ENCODE measurements around the gene IGF1R. TPM values are rescaled to one million over a fixed set of nuclear protein-coding genes. Genes with fewer than 3 reads are reported as not detected.

IGF1R gene
- total and polyA plus RNA-seq, 2 of the 13 experiments (the other 11 are each of a cell fraction or from before 2014, with no cell fraction given), result 15.9 to 18.4 TPM

DNA sequence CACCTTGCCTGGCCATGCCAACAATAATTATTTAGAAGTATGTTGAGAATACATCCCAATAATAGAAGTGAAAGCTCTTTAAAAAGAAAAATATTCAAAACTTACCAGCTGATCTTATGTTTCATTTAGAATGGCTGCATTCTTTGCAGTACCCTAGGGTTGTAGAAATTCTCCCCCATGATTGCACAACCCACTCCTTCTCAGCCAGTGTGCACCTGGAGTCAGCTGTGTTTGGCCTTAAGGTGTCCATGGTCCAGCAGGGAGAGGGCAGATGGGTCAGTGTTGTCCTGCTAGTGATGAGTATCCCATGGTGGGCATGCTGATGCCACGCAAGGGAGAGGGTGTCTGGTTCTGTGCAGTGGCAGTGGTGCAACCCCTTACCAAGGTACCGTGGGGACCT, 117.3 kb downstream of the IGF1R start:
- no peak overlapping the region for H3K27ac ChIP-seq (ENCODE audit: extremely low read length, insufficient read depth, low read length)
- intact Hi-C loops (cut with micrococcal nuclease; ENCODE audit: unreplicated experiment), result no loop called here
- peaks cover 30% of the 10 kb centered on the region for H3K4me1 ChIP-seq (ENCODE audit: insufficient read depth, low read length)
- no peak overlapping the region for H3K4me2 ChIP-seq (ENCODE audit: low read depth, low read length)
- H3K79me2 ChIP-seq (ENCODE audit: insufficient read depth, low read length), result peaks cover 82% of the 10 kb centered on the region
- H3K9ac ChIP-seq (ENCODE audit: insufficient read depth, low read depth, low read length), result no peak overlapping the region
- no peaks in the 10 kb centered on the region for H3K36me3 ChIP-seq (replicated peaks in 1 of 2; ENCODE audit: control insufficient read depth in 1 of 2, insufficient read depth in 2 of 2, low read length in 2 of 2)
- H3K9me3 ChIP-seq (ENCODE audit: low read length), result no peaks in the 10 kb centered on the region
- TF ChIP-seq CEBPG (CRISPR knock-in tag; IDR thresholded peaks at IDR 0.05) (peak; percentile 65), ELF3 (CRISPR knock-in tag; IDR thresholded peaks at IDR 0.05) (no peak), CEBPB (IDR thresholded peaks at IDR 0.05; ENCODE audit: borderline replicate concordance, low read depth, low read length) (peak; percentile 81)
- TF ChIP-seq, protein P1, sequence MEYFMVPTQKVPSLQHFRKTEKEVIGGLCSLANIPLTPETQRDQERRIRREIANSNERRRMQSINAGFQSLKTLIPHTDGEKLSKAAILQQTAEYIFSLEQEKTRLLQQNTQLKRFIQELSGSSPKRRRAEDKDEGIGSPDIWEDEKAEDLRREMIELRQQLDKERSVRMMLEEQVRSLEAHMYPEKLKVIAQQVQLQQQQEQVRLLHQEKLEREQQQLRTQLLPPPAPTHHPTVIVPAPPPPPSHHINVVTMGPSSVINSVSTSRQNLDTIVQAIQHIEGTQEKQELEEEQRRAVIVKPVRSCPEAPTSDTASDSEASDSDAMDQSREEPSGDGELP (IDR thresholded peaks at IDR 0.05; ENCODE audit: borderline replicate concordance, low read depth), result peak; percentile 19; the same call in 1 of the 2 replicates
- H2AFZ ChIP-seq (ENCODE audit: low read length), result no peak overlapping the region
- no peak for DNase-seq (ENCODE audit: low spot score)
- no peak overlapping the region for H3K4me3 ChIP-seq (replicated peaks in 1 of 3; ENCODE audit: insufficient read depth in 1 of 3, low read depth in 2 of 3, low read length in 3 of 3)
- in situ Hi-C loops (cut with HindIII; ENCODE audit: extremely low pct_ligation_motif_present, low pct_unique_long_range_greater_than_20kb), result no loop called here
- 100% methylated on average over 2 of the region's 2 CpGs for WGBS (ENCODE audit: low lambda C conversion rate)
- ChIA-PET POLR2A (no interaction called here), CTCF (ENCODE audit: low intra/inter-chr PET ratio, low total read pairs) (no interaction called here)
- peaks cover 52% of the 10 kb centered on the region for H4K20me1 ChIP-seq (ENCODE audit: insufficient read depth, low read length)
- no TSS peak for BruUV-seq (replicated peaks)
- FAIRE-seq, result no peak
- H3K27me3 ChIP-seq (ENCODE audit: control insufficient read depth in 1 of 2, insufficient read depth in 2 of 2, low read length in 2 of 2), result no peaks in the 10 kb centered on the region
- no peak for ATAC-seq

DNA sequence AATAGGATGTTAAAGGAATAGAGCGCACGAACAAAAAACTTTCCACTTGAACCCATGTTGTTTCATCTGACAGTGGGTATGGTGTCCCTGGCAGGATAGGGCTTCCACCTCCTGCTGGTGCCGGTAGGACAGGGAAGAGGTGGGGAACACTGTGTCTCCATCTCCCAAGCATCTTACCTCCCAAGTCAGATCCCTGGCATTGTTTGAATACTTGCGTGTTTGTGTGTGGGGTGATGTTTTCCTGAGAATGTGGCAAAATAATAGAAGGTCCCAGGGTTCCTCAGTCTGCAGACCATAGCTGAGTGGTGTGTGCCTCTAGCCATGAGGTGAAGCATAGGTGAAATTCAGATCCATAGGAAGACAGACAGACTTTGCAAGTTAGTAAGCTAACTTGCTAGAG, 119.4 kb downstream of the IGF1R start:
- FAIRE-seq, result no peak
- intact Hi-C loops (cut with micrococcal nuclease; ENCODE audit: unreplicated experiment), result no loop called here
- Histone ChIP-seq H3K27me3 (ENCODE audit: control insufficient read depth in 1 of 2, insufficient read depth in 2 of 2, low read length in 2 of 2) (no peaks in the 10 kb centered on the region), H3K4me3 (replicated peaks in 1 of 3; ENCODE audit: insufficient read depth in 1 of 3, low read depth in 2 of 3, low read length in 3 of 3) (no peak overlapping the region), H3K9ac (ENCODE audit: insufficient read depth, low read depth, low read length) (no peak overlapping the region), H3K27ac (ENCODE audit: extremely low read length, insufficient read depth, low read length) (no peak overlapping the region), H3K36me3 (replicated peaks in 1 of 2; ENCODE audit: control insufficient read depth in 1 of 2, insufficient read depth in 2 of 2, low read length in 2 of 2) (no peaks in the 10 kb centered on the region), H4K20me1 (ENCODE audit: insufficient read depth, low read length) (peaks cover 50% of the 10 kb centered on the region), H3K4me1 (ENCODE audit: insufficient read depth, low read length) (peaks cover 46% of the 10 kb centered on the region), H3K9me3 (ENCODE audit: low read length) (no peaks in the 10 kb centered on the region), H3K4me2 (ENCODE audit: low read depth, low read length) (no peak overlapping the region), H3K79me2 (ENCODE audit: insufficient read depth, low read length) (peaks cover 83% of the 10 kb centered on the region), H2AFZ (ENCODE audit: low read length) (no peak overlapping the region)
- WGBS (ENCODE audit: low lambda C conversion rate), result 99% methylated on average over 3 of the region's 4 CpGs
- in situ Hi-C loops (cut with HindIII; ENCODE audit: extremely low pct_ligation_motif_present, low pct_unique_long_range_greater_than_20kb), result no loop called here
- POLR2A ChIA-PET, result no interaction called here
- ATAC-seq, result no peak
- no peak for DNase-seq (ENCODE audit: low spot score)
- CTCF ChIA-PET (ENCODE audit: low intra/inter-chr PET ratio, low total read pairs), result no interaction called here
- no TSS peak for BruUV-seq (replicated peaks)
- TF ChIP-seq GABPB1 (CRISPR knock-in tag; IDR thresholded peaks at IDR 0.05), result no peak
- TF ChIP-seq, protein P2, sequence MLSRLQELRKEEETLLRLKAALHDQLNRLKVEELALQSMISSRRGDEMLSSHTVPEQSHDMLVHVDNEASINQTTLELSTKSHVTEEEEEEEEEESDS (CRISPR knock-in tag; IDR thresholded peaks at IDR 0.05; ENCODE audit: borderline replicate concordance), result no peak
- TF ChIP-seq, protein P3, sequence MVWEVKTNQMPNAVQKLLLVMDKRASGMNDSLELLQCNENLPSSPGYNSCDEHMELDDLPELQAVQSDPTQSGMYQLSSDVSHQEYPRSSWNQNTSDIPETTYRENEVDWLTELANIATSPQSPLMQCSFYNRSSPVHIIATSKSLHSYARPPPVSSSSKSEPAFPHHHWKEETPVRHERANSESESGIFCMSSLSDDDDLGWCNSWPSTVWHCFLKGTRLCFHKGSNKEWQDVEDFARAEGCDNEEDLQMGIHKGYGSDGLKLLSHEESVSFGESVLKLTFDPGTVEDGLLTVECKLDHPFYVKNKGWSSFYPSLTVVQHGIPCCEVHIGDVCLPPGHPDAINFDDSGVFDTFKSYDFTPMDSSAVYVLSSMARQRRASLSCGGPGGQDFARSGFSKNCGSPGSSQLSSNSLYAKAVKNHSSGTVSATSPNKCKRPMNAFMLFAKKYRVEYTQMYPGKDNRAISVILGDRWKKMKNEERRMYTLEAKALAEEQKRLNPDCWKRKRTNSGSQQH (CRISPR knock-in tag; IDR thresholded peaks at IDR 0.05; ENCODE audit: low read depth), result no peak
- TF ChIP-seq, protein P4, sequence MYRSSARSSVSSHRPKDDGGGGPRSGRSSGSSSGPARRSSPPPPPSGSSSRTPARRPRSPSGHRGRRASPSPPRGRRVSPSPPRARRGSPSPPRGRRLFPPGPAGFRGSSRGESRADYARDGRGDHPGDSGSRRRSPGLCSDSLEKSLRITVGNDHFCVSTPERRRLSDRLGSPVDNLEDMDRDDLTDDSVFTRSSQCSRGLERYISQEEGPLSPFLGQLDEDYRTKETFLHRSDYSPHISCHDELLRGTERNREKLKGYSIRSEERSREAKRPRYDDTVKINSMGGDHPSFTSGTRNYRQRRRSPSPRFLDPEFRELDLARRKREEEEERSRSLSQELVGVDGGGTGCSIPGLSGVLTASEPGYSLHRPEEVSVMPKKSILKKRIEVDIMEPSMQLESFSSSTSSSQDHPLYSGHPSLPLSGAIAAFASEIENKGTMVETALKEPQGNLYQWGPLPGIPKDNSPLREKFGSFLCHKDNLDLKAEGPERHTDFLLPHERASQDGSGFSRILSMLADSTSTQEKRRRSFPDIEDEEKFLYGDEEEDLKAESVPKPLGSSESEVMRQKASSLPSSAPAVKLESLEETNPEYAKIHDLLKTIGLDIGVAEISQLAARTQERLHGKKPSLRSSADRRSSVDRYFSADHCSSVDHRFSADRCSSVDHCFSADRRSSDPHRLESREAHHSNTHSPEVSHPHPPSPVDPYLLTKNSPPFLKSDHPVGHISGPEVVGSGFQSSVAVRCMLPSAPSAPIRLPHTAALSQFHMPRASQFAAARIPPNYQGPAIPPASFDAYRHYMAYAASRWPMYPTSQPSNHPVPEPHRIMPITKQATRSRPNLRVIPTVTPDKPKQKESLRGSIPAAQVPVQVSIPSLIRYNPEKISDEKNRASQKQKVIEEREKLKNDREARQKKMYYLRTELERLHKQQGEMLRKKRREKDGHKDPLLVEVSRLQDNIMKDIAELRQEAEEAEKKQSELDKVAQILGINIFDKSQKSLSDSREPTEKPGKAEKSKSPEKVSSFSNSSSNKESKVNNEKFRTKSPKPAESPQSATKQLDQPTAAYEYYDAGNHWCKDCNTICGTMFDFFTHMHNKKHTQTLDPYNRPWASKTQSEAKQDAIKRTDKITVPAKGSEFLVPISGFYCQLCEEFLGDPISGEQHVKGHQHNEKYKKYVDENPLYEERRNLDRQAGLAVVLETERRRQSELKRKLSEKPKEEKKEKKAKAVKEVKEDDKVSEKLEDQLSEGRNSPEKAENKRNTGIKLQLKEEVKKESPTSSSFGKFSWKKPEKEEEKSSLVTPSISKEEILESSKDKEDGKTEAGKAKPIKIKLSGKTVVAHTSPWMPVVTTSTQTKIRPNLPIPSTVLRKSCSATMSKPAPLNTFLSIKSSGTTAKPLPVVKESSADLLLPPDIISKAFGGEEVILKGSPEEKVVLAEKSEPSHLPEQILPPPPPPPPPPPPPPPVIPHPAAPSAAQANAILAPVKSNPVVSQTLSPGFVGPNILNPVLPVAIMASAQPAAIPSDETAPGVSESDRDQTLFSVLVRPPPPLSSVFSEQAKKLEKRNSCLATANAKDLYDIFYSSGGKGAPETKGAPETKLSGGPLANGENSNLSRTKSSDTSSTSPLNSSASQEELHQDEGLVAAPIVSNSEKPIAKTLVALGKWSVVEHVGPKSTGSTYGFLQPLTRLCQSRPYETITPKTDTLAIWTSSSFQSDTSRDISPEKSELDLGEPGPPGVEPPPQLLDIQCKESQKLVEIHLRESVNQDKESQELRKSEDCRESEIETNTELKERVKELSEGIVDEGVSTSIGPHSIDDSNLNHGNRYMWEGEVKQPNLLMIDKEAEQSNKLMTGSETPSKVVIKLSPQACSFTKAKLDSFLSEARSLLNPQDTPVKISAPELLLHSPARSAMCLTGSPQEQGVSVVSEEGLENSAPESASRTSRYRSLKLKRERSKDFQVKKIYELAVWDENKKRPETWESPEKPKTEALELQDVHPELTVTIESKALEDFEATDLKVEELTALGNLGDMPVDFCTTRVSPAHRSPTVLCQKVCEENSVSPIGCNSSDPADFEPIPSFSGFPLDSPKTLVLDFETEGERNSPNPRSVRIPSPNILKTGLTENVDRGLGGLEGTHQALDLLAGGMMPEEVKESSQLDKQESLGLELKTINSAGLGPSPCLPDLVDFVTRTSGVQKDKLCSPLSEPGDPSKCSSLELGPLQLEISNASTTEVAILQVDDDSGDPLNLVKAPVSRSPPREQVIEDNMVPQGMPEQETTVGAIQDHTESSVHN (CRISPR knock-in tag; IDR thresholded peaks at IDR 0.05), result no peak
- no peak for TF ChIP-seq CEBPB (IDR thresholded peaks at IDR 0.05; ENCODE audit: borderline replicate concordance, low read depth, low read length)
